GM19025 (cell line): ENCODE results near the gene MYBPC3.
"Not testable (repeated sequence)": the region's sequence is repeated elsewhere in the genome, so short reads cannot be mapped to it uniquely, and the experiment has no call there.

Source experiments
- ATAC-seq: cut with Tn5 transposase; IDR thresholded peaks from one replicate; pipeline ENCODE4 v1.9.1; 2021; ENCODE audit warnings: mild to moderate bottlenecking, low read depth, moderate library complexity; ENCODE audit not compliant: unreplicated experiment

MYBPC3 gene

GRCh38 chr11:47327025-47327424, 25.5 kb downstream of the MYBPC3 start:
- ATAC-seq = no peak

DNA sequence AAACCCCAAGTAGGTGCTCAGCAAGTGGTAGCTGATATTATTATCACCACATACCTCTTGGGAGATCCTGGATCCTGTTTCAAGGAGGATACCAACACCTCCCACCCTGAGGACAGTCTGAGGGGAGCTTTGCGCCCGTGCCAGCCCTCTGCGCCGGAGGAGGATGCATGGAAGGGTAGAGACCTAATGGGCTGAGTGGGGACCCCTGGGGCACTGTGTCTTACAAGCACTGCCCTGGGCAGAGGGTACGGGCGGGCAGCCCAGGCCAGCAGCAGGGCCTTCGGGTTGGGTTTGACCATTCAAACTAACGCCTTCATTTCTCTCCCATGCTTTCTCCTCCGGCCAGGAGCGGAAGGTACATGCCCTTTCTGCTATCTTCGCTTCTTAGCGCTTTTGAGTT, 26.3 kb downstream of the MYBPC3 start:
- ATAC-seq = no peak

DNA sequence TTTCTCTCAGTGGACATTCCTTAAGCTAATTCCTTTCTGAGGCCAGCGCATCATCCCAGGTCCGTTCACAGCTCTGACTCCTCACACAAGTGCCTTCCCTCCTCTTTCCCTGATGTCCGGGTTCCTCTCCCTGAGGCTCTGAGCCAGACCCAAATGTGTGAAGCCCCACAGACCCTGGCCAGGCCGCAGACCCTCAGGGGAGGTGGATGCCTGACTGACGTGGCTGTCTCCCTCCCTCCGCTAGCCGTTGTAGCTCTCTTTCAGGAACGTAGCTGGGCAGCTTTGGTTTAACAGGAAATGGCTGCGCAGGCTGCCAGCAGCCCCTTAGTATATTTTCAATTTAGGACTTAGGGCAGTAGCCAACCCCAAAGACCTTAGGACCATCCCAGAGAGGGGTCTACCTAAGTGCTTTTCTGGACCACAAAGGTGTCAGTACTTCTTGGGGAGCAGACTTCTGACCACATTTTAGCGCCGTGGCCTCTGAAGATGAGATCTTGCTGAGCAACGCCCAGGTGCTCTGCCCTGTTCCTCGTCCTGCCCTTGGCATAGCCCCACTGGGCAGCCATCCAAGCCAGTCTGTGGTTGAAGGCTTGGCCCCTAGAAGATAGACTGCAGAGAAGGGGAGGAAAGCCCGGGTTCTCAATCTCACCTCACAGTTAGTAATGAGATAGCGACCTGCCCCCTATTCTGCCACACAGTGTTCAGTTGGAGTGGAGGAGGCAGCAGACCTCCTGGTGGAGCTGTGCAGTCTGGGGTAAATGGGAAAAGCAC, 27.0 kb downstream of the MYBPC3 start:
- ATAC-seq = no peak

DNA sequence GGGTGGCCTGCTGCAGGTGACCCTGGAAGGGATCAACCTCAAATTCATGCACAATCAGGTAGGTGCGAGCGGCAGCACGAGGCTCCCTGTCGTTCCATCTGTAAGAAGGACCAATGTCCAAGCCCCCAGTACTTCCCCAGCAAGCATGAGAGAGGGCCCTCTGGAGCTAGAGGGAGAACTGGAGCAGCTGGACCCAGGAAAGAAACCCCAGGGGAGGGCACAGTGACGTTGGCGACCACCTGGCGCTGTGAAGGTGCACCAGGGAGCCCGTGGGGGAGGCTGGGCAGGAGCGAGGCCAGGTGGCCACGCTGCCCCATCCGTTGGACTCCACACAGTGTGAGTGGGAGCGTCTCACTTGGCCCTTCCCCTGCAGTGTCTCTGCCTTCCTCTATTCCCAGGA, 28.0 kb downstream of the MYBPC3 start:
- no peak for ATAC-seq

DNA sequence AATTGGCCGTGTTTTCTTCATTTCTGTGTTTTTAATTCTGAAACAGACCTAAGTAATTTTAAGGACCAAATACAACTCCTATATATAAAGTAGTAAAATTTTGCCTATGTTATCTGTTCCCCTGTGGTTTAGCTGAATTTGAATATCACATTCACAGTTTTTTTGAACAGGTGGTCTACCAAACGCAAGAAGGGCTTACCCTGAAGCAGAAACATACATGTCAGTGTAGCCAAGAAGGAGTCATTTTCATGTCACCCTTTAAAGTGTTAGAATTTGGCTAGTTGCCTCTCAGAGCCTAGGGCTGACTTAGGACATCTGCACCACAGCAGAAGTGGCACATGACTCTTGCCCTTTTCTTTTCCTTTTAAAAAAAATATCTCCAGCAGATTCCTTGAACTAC, 34.3 kb downstream of the MYBPC3 start:
- no peak for ATAC-seq

DNA sequence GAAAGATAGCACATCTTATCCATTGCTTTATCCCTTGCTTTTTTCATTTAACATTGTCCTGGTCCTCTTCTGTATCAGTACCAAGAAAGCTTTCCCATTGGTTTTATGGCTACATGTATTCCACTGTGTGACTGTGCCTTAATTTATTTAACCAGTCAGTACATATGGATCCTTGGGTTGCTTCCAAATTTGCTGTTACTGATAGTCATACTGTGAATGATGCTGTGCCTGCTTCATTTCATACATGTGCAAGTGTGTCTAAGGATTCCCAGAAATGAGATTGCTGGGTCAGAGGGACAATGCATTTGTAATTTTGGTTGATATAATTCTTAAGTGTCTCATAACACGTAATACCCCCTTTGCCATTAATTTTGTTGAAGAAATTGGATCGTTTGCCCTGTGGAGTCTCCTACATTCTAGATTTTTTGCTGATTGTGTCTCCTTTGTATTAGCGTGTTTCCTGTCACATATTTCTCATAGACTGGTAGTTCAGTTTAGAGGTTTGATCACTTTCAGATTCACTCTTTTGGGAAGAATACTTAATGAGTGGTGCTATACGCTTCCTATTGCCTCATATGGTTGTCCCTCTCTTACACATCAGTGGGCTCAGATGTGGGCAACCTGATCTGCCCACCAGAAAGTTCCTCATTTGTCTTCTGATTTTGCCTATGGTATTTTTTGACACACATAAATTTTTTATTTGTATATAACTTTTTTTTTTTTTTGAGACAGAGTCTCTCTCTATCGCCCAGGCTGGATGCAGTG, 35.3 kb downstream of the MYBPC3 start:
- ATAC-seq = no peak

DNA sequence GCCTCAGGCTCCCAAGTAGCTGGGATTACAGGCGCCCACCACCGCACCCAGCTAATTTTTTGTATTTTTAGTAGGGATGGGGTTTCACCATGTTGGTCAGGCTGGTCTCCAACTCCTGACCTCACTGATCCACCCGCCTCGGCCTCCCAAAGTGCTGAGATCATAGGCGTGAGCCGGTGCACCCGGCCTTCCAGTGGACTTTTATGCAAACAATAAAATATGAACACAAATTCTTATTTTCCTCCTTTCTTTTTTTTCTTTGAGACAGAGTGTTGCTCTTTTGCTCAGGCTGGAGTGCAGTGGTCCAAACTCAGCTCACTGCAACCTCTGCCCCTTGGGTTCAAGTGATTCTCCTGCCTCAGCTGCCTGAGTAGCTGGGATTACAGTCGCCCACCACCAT, 36.0 kb downstream of the MYBPC3 start:
- not testable (repeated sequence) for ATAC-seq

- no peak for ATAC-seq
Measured at GRCh38 chr11:47314992-47315391, 37.5 kb downstream of the MYBPC3 start.

- no peak for ATAC-seq
Measured at GRCh38 chr11:47308050-47308823, 44.3 kb downstream of the MYBPC3 start.

GRCh38 chr11:47306484-47306844, 46.0 kb downstream of the MYBPC3 start:
- ATAC-seq = no peak

DNA sequence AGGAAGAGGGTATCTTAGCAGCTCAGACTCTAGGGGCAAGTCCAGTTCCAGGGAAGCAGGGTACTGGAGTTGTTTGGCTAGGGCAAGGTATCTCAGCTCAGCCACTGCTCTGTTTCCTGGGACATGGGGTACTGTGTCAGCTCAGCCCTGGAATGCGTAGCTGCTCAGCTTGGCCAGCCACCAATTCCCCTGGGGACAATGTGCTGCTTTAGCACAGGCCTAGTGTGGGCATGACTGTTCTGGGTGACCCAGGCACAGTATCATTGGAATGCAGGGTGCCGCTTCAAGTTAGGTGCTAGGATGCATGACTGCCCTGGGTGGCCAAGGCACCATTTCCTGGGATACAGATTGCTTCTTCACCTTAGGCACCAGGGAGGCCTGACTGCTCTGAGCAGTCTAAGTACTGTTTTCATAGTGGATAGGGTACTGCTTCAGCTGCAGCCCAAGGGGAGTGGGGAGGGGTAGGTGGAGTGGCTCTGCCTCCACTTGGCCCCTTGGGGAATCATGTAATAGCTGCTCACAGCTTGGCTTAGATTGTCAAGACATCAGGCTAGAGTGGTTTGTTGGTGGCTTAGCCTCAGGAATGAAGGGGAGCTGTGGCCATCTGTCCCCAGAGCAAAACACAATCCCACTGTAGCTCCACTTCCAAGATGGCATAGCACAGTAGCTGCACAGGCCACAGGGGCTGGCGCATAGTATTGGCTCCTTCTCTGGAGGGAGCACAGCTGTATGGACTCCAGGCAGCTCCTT, 46.6 kb downstream of the MYBPC3 start:
- ATAC-seq = no peak

DNA sequence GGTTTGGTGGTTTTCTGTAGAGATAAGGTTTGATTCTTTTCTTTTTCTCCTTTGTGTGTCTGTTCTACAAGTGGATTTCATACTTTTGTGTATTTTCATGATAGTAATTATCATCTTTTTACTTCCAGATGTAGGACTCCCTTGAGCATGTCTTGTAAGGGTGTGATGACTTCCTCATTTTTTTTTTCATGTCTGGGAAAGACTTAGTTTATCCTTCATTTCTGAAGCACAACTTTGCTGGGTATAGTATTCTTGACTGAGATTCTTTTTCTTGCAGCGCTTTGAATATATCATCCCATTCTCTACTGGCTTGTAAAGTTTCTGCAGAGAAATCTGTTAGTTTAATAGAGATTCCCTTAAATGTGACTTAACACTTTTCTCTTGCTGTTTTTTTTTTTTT, 49.6 kb downstream of the MYBPC3 start:
- no peak for ATAC-seq

- ATAC-seq = no peak
Measured at GRCh38 chr11:47299078-47299477, 53.4 kb downstream of the MYBPC3 start.

- ATAC-seq = no peak
Measured at GRCh38 chr11:47296045-47296444, 56.5 kb downstream of the MYBPC3 start.

DNA sequence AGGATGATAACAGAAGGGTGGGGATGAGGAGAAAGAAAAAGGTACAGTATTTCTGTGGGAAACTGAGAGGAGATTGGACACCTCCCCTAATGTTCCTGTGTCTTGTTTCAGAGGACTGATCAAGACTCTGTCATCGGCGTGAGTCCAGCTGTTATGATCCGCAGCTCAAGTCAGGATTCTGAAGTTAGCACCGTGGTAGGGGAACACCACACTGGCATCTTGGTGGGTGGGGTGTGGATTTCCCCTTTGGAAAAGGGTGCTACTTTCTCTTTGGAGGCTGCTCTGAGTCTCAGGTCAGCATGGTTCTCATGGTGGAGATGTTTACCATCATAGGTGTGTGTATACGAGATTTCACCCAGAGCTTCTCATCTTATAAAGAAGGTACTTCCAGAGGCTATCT, 57.1 kb downstream of the MYBPC3 start:
- ATAC-seq = no peak

- no peak for ATAC-seq
Measured at GRCh38 chr11:47289856-47290255, 62.6 kb downstream of the MYBPC3 start.

- no peak for ATAC-seq
Measured at GRCh38 chr11:47288066-47288465, 64.4 kb downstream of the MYBPC3 start.

GRCh38 chr11:47285969-47286770, 66.3 kb downstream of the MYBPC3 start:
- no peak for ATAC-seq

DNA sequence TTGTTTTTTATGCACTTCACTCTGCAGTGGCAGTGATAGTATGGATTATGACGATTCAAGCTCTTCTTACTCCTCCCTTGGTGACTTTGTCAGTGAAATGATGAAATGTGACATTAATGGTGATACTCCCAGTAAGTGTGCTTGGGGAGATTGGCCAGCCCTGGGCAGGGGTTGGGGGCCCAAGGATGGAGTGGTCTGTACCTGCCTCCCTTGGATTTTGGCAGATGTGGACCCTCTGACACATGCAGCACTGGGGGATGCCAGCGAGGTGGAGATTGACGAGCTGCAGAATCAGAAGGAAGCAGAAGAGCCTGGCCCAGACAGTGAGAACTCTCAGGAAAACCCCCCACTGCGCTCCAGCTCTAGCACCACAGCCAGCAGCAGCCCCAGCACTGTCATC, 68.4 kb downstream of the MYBPC3 start:
- ATAC-seq = no peak

DNA sequence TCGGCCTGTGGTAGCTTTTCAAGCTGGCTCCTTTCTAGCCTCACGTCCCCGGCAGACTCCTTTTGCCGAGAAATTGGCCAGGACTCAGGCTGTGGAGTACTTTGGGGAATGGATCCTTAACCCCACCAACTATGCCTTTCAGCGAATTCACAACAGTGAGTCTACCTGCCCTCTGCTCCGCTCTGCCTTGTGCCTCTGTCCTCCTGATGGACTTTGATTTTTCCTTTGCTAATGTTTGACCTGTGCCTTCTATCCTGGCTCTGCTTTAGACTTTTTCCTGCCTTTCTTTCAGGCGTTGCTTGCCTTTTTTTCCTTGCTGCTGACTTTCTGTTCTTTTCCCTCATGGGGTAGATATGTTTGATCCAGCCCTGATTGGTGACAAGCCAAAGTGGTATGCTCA, 70.0 kb downstream of the MYBPC3 start:
- no peak for ATAC-seq
